GM19351 (cell line): Measurements from ENCODE around the gene ARHGEF3.

Source experiments
- ATAC-seq: cut with Tn5 transposase; IDR thresholded peaks from one replicate; pipeline ENCODE4 v1.9.1; 2021; ENCODE audit warnings: mild to moderate bottlenecking, moderate library complexity; ENCODE audit not compliant: unreplicated experiment

The ARHGEF3 gene

DNA sequence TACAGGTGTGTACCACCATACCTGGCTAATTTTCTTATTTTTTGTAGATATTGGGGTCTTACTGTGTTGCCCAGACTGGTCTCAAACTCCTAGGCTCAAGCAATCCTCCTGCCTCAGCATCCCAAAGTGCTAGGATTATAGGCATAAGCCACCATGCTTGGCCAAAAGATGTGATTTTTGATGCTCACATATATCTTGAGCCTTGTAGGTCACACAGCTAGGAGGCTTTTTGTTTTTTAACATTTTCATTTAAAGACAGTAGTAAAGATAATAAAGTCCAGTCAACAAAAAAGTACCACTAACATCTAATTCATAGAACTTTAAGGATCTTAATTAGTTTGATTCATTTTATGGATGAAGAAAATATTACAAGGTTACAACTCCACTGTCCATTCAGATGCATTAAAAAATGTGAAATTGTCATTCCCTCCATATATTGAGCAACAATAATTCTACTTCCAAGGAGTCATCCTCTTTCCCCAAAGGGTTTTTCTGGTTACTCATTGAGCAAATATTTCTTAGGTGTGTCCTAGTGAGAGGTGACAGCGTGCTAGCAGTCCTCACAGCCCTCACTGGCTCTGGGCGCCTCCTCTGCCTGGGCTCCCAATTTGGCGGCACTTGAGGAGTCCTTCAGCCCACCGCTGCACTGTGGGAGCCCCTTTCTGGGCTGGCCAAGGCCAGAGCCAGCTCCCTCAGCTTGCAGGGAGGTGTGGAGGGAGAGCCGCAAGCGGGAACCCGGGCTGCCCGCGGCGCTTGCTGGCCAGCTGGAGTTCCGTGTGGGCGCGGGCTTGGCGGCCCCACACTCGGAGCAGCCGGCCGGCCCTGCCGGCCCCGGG lies 110.4 kb downstream of the ARHGEF3 start:
- no peak for ATAC-seq

DNA sequence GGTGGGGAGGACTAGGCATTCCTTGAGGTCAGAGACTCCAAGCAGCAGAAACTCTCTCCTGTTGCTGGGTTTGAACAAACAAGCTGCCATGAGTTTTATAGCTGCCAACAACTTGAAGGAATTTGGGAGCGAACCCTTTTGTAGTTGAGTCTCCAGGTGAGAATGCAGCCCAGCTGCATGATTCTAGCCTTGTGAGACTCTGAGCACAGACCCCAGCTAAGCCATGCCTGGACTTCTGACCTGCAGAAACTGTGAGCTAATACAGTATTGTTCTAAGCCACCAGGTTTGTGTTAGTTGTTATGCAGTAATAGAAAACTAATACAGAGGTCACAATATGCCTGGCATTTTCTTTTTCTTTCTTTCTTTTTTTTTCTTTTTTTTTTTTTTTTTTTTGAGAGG lies 112.4 kb downstream of the ARHGEF3 start:
- ATAC-seq, result no peak

DNA sequence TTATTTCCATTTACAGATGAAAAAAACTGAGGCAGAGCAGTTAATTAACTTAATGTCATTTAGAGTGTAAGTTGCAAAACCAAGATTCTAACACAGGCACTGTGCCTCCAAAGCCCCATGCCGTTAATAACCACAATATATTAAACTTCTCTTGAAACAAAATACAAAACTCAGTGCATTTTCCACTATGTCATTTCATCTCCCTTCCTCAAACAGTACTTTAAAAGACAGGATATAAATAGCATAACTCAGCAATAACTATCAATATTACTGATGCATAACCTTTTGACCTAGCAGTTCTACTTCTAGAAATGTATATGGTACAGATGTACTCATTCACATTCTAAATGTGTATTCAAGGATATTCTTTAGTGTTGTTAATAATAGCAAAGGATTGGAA lies 113.6 kb downstream of the ARHGEF3 start:
- peak; percentile 83 for ATAC-seq

DNA sequence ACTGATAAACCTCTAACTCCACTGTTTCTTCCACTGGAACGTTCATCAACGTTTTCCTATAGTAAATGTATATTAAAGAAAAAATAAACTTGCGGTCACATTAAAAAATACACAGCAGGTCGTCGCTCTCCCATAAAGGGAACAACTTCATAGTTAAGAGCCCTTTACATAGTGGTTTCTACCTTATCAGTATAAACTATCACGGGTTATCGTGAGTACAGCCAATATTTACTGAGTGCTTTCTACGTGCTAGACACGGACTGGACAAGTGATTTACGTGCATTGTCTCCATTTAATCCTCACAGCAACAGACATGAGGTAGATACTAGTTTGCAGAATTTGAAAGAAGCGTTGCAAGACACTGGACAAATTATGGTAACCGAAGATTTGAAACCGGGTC lies 117.7 kb downstream of the ARHGEF3 start:
- no peak for ATAC-seq

DNA sequence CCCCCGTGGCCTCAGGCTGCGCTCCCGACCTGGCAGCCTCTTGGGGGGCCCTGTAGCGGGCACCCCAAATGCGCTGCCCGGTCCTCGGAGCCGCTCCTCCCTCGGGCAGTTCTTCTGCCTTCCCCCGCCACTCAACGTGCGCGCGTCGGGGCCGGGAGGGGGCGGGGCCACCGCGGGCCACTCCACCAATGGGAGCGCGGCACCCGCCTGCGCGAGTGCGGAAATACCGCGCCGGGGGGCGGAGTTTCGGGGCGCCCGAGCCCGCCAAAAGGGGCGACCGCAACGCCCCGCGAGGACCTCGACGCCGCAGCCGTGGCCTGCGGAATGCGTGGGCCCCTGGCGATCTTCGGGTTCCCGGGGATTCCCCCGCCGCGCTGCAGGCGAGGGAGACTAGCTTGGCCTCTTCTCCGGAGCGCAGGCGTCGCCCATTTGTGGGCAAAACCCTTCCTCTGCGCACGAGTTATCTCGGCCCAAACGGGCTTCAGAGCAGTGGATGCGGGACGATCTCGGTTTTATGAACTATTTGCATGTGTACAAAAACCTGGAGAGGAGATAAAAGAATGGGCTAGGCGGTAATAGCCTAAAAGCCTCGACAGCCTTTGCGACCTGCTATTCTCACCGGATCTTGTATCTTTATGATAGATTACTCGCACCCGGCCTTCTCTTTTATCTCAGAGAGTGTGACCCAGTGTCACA lies 118.5 kb downstream of the ARHGEF3 start, which contains the start of gene TASOR:
Gene TASOR (minus strand): TSS at position 144 of the 696 bp plus-strand sequence. CDS start 259 bp downstream, outside the sequence.
- ATAC-seq, result peak; percentile 70

DNA sequence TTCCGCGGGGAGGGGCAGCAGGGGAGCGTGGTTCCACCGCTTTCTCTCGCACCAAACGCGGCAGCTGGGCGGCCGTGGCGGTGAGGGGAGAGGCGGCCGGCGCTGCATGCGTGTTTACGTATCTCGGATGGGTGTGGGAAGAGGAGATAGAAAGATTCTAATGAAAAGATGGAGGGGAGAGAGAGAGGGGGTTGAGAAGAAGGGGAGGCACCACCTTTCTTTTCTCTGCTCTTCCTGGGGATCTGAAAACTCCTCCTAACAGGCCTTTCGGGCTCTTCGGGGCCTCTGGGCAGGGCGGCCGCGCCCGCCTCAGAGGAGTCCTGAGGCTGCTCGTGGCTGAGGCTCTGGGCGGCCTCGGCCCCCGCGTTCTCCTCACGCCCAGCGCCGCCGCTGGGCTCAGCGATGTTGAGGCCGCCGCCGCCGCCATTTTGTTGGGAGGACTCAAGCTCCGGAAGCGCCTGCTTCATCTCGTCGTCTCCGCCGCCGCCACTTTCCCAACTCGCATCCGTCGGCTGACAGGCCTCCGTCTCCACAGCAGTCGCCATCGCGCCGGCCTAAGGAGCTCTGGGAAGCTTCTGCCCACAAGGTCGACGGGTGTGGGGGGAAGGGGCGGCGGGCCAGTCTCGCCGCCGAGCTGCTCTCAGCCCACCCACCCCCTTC lies 119.2 kb downstream of the ARHGEF3 start:
- ATAC-seq, result peak; percentile 70

DNA sequence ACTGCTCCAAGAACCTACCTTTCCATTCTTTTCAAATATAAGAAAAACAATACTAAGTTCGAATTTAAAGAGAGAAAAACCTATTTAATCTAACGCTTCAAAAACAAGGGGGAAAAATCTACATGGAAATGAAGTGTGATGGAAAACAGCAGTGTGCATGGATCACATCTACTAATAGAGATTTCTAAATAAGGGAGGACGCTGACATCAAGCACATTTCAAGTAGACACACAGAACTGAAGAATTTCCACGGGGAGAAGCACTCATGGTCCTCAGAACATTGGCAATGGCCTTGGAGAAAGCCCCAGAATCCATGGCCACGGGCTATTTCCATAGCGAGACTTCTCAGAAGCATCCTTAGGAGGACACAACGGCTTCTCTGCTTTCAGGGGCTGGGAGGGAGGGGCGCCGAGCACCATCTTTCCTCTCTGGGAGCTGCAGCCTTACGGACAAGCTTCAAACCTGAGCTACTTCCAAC lies 119.7 kb downstream of the ARHGEF3 start:
- ATAC-seq, result no peak

DNA sequence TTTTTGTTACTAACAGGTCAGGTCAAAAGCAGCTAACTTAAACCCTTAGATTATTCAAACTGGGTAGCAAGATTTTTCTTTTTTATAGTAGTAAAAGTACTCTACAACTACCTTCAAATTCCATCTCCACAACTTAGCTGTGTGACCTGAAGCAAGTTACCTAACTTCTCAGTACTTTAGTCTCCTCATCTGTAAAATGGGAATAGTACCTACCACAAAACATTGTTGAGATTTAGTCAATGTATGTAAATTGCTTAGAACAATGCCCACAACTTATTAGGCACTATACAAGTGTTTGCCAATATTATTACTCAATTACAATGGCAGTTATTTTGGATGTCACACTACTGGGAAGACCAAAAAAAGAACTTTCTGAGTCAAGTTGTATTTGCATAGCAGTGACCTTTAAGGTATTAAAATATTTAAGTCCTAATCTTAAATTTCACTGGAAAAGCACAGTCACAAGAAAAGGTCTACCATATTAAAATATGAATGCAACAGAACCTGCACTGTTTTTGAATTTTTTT lies 121.6 kb downstream of the ARHGEF3 start:
- no peak for ATAC-seq
